ENCODE results near the gene PATE1.

PATE1 gene

DNA sequence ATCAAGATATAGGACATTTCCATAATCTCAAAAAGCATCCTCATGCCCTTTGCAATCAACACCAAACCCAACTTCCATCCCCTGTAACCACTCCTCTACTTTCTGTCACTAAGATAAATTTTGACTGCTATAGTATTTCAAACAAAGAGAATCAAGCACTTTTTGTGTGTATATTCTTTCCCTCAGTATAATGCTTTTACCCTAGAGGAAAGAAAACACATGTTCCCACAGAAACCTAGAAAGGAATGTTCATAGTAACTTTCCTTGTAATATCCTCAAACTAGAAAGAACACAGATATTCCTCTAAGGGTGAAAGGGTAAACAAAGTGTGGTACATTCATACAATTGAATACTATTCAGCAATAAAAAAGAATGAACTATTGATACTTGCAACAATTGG is 5.5 kb upstream of the PATE1 start:
- no peak overlapping the region for H3K4me3 ChIP-seq (ENCODE audit: control insufficient read depth, low read depth, low read length)
- DNase-seq (ENCODE audit: low read depth) = no peak
- TF ChIP-seq CTCF (IDR thresholded peaks at IDR 0.05; ENCODE audit: control insufficient read depth, insufficient read depth, low read depth, low read length, missing control alignments) = no peak

- no peak for DNase-seq (ENCODE audit: low read depth)
- TF ChIP-seq CTCF (IDR thresholded peaks at IDR 0.05; ENCODE audit: control insufficient read depth, insufficient read depth, low read depth, low read length, missing control alignments) = no peak
- H3K4me3 ChIP-seq (ENCODE audit: control insufficient read depth, low read depth, low read length) = no peak overlapping the region
Measured at GRCh38 chr11:125743681-125744080, 2.4 kb upstream of the PATE1 start.

DNA sequence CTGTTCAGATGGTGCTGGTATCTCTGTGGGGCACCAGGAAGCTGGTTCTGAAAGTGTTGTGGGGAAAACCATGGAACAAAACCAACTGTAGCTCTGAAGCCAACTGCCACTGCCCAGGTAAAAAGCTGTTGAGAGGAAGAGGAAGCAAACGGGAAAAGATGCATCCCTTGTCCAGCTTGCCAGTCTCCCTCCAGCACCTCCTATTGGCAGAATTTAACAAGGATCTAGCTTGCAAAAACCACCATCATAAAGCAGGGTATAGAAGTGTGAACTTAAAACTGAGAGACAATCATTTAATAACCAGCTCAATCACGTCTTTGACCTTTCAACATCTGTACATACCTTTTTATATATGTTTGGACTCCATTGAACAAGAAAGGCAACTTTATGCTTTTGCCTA is 4.5 kb downstream of the PATE1 start:
- TF ChIP-seq CTCF (IDR thresholded peaks at IDR 0.05; ENCODE audit: control insufficient read depth, insufficient read depth, low read depth, low read length, missing control alignments) = no peak
- DNase-seq (ENCODE audit: low read depth) = no peak
- H3K4me3 ChIP-seq (ENCODE audit: control insufficient read depth, low read depth, low read length) = no peak overlapping the region

- no peak for DNase-seq (ENCODE audit: low read depth)
- TF ChIP-seq CTCF (IDR thresholded peaks at IDR 0.05; ENCODE audit: control insufficient read depth, insufficient read depth, low read depth, low read length, missing control alignments) = no peak
- no peak overlapping the region for H3K4me3 ChIP-seq (ENCODE audit: control insufficient read depth, low read depth, low read length)
Measured at GRCh38 chr11:125756050-125756449, 10.0 kb downstream of the PATE1 start.

- H3K4me3 ChIP-seq (ENCODE audit: control insufficient read depth, low read depth, low read length) = no peak overlapping the region
- DNase-seq (ENCODE audit: low read depth) = no peak
- TF ChIP-seq CTCF (IDR thresholded peaks at IDR 0.05; ENCODE audit: control insufficient read depth, insufficient read depth, low read depth, low read length, missing control alignments) = no peak
Measured at GRCh38 chr11:125762445-125762844, 16.4 kb downstream of the PATE1 start.

GRCh38 chr11:125763483-125763882 is 17.4 kb downstream of the PATE1 start:
- no peak for TF ChIP-seq CTCF (IDR thresholded peaks at IDR 0.05; ENCODE audit: control insufficient read depth, insufficient read depth, low read depth, low read length, missing control alignments)
- no peak overlapping the region for H3K4me3 ChIP-seq (ENCODE audit: control insufficient read depth, low read depth, low read length)

GRCh38 chr11:125766251-125766650 is 20.2 kb downstream of the PATE1 start:
- H3K4me3 ChIP-seq (ENCODE audit: control insufficient read depth, low read depth, low read length) = no peak overlapping the region
- no peak for TF ChIP-seq CTCF (IDR thresholded peaks at IDR 0.05; ENCODE audit: control insufficient read depth, insufficient read depth, low read depth, low read length, missing control alignments)
- no peak for DNase-seq (ENCODE audit: low read depth)

More at GRCh38 chr11:125763483-125763882, 17.4 kb downstream of the PATE1 start:
- DNase-seq (ENCODE audit: low read depth) = no peak

Measured in AG09309 (cell line).